Erythroblast (primary cell): Measurements from ENCODE around the gene DGKA.

Experiments used
- GATA1 ChIP-seq: IDR thresholded peaks from 2 replicates; pipeline ENCODE4 v1.6.1; 2011; ENCODE audit warnings: low read depth, mild to moderate bottlenecking, control low read depth, low read length, moderate library complexity
- POLR2A ChIP-seq: IDR thresholded peaks from 2 replicates; pipeline ENCODE4 v1.6.1; 2011; ENCODE audit warnings: mild to moderate bottlenecking, low read length

- TF ChIP-seq POLR2A (no peak), GATA1 (no peak)
Measured at GRCh38 chr12:55984861-55985260, 53.9 kb downstream of the DGKA start.
